Measurements from ENCODE around the gene ANO3. TPM values are rescaled to one million over a fixed set of nuclear protein-coding genes. Genes with fewer than 3 reads are reported as not detected.

Gene ANO3
- total and polyA plus RNA-seq, 2 of the 8 experiments (the other 6 are each of a cell fraction or from before 2014, with no cell fraction given): not detected

GRCh38 chr11:26350002-26350401 is 18.1 kb downstream of the ANO3 start:
- Histone ChIP-seq H2AK5ac (ENCODE audit: low read depth, low read length) (no peak overlapping the region), H3K23me2 (ENCODE audit: low read depth, low read length) (no peaks in the 10 kb centered on the region), H3K18ac (ENCODE audit: extremely low read depth, low read length) (no peak overlapping the region), H3K4ac (replicated peaks; ENCODE audit: insufficient read length, low read depth, low read length) (no peak overlapping the region), H3K4me1 (replicated peaks in 1 of 4; ENCODE audit: control insufficient read depth in 3 of 4, insufficient read depth in 4 of 4, low read length in 3 of 4) (no peaks in the 10 kb centered on the region), H3K9me3 (ENCODE audit: insufficient read depth in 2 of 2, low read depth in 1 of 2, low read length in 1 of 2) (no peaks in the 10 kb centered on the region), H4K5ac (ENCODE audit: insufficient read length, low read depth, low read length) (no peak overlapping the region), H3K4me2 (ENCODE audit: insufficient read depth in 1 of 2, low read depth in 2 of 2, low read length in 2 of 2) (no peak overlapping the region), H2AFZ (ENCODE audit: low read length) (peak overlapping the region; percentile 73), H3K79me2 (ENCODE audit: control insufficient read depth in 1 of 2, insufficient read depth in 2 of 2, low read length in 2 of 2) (no peaks in the 10 kb centered on the region), H3K27ac (ENCODE audit: low read depth, low read length) (no peak overlapping the region), H2BK15ac (ENCODE audit: low read length) (no peak overlapping the region), H3K79me1 (ENCODE audit: low read depth, low read length) (no peaks in the 10 kb centered on the region), H2BK120ac (replicated peaks; ENCODE audit: low read depth, low read length) (no peak overlapping the region), H4K8ac (ENCODE audit: extremely low read depth, insufficient read depth, low read length) (no peak overlapping the region), H3K14ac (ENCODE audit: insufficient read length) (no peak overlapping the region), H3K56ac (replicated peaks; ENCODE audit: insufficient read length, low read depth, low read length) (no peak overlapping the region), H2BK5ac (ENCODE audit: low read depth, low read length) (no peak overlapping the region), H4K91ac (replicated peaks; ENCODE audit: insufficient read length, low read length) (no peak overlapping the region), H3K36me3 (ENCODE audit: control insufficient read depth in 2 of 4, insufficient read depth in 4 of 4, low read length in 3 of 4) (no peaks in the 10 kb centered on the region), H2BK12ac (ENCODE audit: low read depth, low read length) (no peak overlapping the region), H3K4me3 (ENCODE audit: extremely low read depth in 1 of 4, insufficient read depth in 2 of 4, low read depth in 3 of 4, low read length in 4 of 4) (no peak overlapping the region), H3K23ac (ENCODE audit: insufficient read length) (no peak overlapping the region), H2BK20ac (ENCODE audit: low read length) (no peak overlapping the region), H3K9ac (replicated peaks in 1 of 4; ENCODE audit: extremely low read depth in 1 of 4, low read depth in 3 of 4, low read length in 3 of 4) (no peak overlapping the region), H3K27me3 (replicated peaks in 1 of 4; ENCODE audit: control insufficient read depth in 3 of 4, extremely low read depth in 1 of 4, insufficient read depth in 3 of 4, low read length in 3 of 4) (no peaks in the 10 kb centered on the region), H4K20me1 (replicated peaks in 1 of 2; ENCODE audit: control insufficient read depth in 1 of 2, insufficient read depth in 2 of 2, low read length in 2 of 2) (no peaks in the 10 kb centered on the region)
- ChIA-PET CTCF (ENCODE audit: partially characterized antibody) (interaction anchor here (1.0 kb wide), 1 partner anchor 21 kb away, joined by 3 read pairs; no protein-coding TSS in a partner anchor), POLR2A (ENCODE audit: partially characterized antibody) (no interaction called here)
- WGBS, 2 experiments (ENCODE audit: extremely low coverage in 1 of 2, insufficient coverage in 1 of 2, insufficient read length in 1 of 2, insufficient replicate concordance in 2 of 2, low coverage in 1 of 2, low lambda C conversion rate in 2 of 2, missing lambda C conversion rate in 1 of 2): 99% methylated on average over 7 of the region's 7 CpGs; no CpG with 5 or more reads in 1 of the 2 experiments
- TF ChIP-seq POLR2A (IDR thresholded peaks at IDR 0.05; ENCODE audit: control extremely low read depth in 1 of 2, low read depth in 2 of 2, low read length in 2 of 2) (no peak), JUND (IDR thresholded peaks at IDR 0.05; ENCODE audit: low read length) (no peak)
- FAIRE-seq (no peak), DNase-seq (ENCODE audit: low read depth in 1 of 2, low spot score in 2 of 2) (no peak)
